ENCODE measurements around the gene C16orf78.
"Not testable (repeated sequence)": the region's sequence is repeated elsewhere in the genome, so short reads cannot be mapped to it uniquely, and the experiment has no call there.

C16orf78 gene

GRCh38 chr16:49350265-49351095 is 23.1 kb upstream of the C16orf78 start:
- peak; percentile 73 for DNase-seq (ENCODE audit: low spot score)

- DNase-seq (ENCODE audit: low spot score): no peak
Observed at GRCh38 chr16:49351096-49351487, 22.5 kb upstream of the C16orf78 start.

GRCh38 chr16:49352892-49353291 is 20.7 kb upstream of the C16orf78 start:
- peak; percentile 41 for DNase-seq (ENCODE audit: low spot score)

- no peak for DNase-seq (ENCODE audit: low spot score)
Observed at GRCh38 chr16:49353680-49354079, 19.9 kb upstream of the C16orf78 start.

- DNase-seq (ENCODE audit: low spot score): no peak
Observed at GRCh38 chr16:49354101-49354500, 19.5 kb upstream of the C16orf78 start.

- no peak for DNase-seq (ENCODE audit: low spot score)
Observed at GRCh38 chr16:49354991-49355390, 18.6 kb upstream of the C16orf78 start.

- no peak for DNase-seq (ENCODE audit: low spot score)
Observed at GRCh38 chr16:49355933-49356665, 17.5 kb upstream of the C16orf78 start.

GRCh38 chr16:49356728-49357488 is 16.7 kb upstream of the C16orf78 start:
- no peak for DNase-seq (ENCODE audit: low spot score)

GRCh38 chr16:49359591-49359990 is 14.0 kb upstream of the C16orf78 start:
- DNase-seq (ENCODE audit: low spot score): no peak

GRCh38 chr16:49361731-49362130 is 11.9 kb upstream of the C16orf78 start:
- DNase-seq (ENCODE audit: low spot score): not testable (repeated sequence)

- no peak for DNase-seq (ENCODE audit: low spot score)
Observed at GRCh38 chr16:49362230-49362629, 11.4 kb upstream of the C16orf78 start.

GRCh38 chr16:49365711-49366509 is 7.7 kb upstream of the C16orf78 start:
- DNase-seq (ENCODE audit: low spot score): no peak

GRCh38 chr16:49366669-49367068 is 6.9 kb upstream of the C16orf78 start:
- no peak for DNase-seq (ENCODE audit: low spot score)

GRCh38 chr16:49369651-49370611 is 3.7 kb upstream of the C16orf78 start:
- no peak for DNase-seq (ENCODE audit: low spot score)

- DNase-seq (ENCODE audit: low spot score): no peak
Observed at GRCh38 chr16:49376206-49376605, 2.6 kb downstream of the C16orf78 start.

- DNase-seq (ENCODE audit: low spot score): no peak
Observed at GRCh38 chr16:49377196-49377755, 3.7 kb downstream of the C16orf78 start.

GRCh38 chr16:49378238-49378637 is 4.6 kb downstream of the C16orf78 start:
- DNase-seq (ENCODE audit: low spot score): no peak

- no peak for DNase-seq (ENCODE audit: low spot score)
Observed at GRCh38 chr16:49378816-49379215, 5.2 kb downstream of the C16orf78 start.

GRCh38 chr16:49382916-49383315 is 9.3 kb downstream of the C16orf78 start:
- peak; percentile 51 for DNase-seq (ENCODE audit: low spot score)

GRCh38 chr16:49395021-49395420 is 21.4 kb downstream of the C16orf78 start:
- DNase-seq (ENCODE audit: low spot score): no peak

Data from germinal center (tissue), 1 donor.